GM18508 (cell line): ENCODE data around the gene RABGEF1.
"Not testable (repeated sequence)": the region's sequence is repeated elsewhere in the genome, so short reads cannot be mapped to it uniquely, and the experiment has no call there.

Source experiments
- ATAC-seq: cut with Tn5 transposase; IDR thresholded peaks from one replicate; pipeline ENCODE4 v1.9.1; 2021; ENCODE audit warnings: moderate number of reproducible peaks; ENCODE audit not compliant: insufficient read depth, unreplicated experiment

RABGEF1 gene

GRCh38 chr7:66740302-66740979 is at the start of gene RABGEF1:
Gene RABGEF1 (plus strand): TSS chr7:66740733. CDS start chr7:66771900, 31,167 bp downstream.
- ATAC-seq = peak; percentile 58

DNA sequence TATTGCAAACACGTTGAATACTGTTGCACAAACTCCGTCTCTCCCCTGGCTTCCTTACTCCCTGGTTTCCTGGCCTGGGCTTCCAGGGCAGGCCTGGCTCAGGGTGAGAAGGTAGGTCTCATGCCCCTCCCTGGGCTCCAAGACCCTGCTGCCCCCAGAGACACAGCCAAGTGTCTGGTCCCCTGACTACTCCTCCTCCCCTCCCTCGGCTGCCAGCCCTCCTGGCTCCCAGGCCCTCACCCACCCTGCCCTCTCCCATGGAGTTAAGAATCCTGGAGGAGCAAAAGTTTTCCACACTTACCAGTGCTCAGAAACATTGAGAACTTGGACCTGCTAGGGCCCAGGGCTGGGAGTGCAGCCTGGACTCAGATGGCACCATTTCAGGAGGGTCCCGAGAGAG is 47.2 kb upstream of the RABGEF1 start:
- ATAC-seq = no peak

DNA sequence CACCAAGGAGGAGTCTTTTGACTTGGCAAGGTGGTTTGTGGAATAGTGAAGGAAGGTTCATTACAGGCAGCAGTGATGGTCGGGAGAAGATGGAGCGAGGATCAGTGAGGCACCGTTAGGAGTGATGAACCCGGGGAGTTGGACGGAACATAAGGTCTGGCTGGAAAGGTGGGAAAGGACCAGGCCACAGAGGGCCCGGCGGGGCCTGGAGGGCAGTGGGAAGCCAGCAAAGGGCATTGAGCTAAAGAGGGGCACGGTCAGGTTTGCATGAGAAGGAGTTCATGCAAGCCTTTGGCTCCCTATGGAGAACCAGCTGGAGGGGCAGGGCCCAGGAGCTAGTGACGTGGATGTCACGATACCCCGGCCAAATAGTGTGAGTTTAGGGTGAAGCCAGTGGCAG is 46.2 kb upstream of the RABGEF1 start:
- no peak for ATAC-seq

GRCh38 chr7:66695417-66695816 is 45.1 kb upstream of the RABGEF1 start:
- ATAC-seq = not testable (repeated sequence)

GRCh38 chr7:66696134-66696533 is 44.4 kb upstream of the RABGEF1 start:
- not testable (repeated sequence) for ATAC-seq

DNA sequence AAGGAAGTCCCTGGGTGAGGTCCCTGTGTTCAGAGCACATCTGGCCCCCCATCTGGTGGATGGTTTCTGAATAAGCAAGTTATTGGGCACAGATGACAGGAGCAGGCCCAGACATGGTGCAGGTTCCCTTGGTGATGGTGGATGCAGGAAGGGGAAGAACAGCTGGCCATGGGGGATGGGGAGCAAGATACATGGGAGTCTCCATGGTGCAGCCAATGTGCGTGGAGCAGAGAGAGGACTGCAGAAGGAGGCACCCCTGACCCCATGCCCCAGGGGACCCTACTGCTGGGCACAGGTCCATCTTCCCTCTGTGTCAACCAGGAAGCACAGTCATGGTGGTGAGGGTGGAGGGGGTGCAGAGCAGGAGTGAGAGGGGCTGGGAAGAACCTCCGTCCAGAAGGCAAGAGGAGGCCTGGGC is 43.8 kb upstream of the RABGEF1 start:
- no peak for ATAC-seq

DNA sequence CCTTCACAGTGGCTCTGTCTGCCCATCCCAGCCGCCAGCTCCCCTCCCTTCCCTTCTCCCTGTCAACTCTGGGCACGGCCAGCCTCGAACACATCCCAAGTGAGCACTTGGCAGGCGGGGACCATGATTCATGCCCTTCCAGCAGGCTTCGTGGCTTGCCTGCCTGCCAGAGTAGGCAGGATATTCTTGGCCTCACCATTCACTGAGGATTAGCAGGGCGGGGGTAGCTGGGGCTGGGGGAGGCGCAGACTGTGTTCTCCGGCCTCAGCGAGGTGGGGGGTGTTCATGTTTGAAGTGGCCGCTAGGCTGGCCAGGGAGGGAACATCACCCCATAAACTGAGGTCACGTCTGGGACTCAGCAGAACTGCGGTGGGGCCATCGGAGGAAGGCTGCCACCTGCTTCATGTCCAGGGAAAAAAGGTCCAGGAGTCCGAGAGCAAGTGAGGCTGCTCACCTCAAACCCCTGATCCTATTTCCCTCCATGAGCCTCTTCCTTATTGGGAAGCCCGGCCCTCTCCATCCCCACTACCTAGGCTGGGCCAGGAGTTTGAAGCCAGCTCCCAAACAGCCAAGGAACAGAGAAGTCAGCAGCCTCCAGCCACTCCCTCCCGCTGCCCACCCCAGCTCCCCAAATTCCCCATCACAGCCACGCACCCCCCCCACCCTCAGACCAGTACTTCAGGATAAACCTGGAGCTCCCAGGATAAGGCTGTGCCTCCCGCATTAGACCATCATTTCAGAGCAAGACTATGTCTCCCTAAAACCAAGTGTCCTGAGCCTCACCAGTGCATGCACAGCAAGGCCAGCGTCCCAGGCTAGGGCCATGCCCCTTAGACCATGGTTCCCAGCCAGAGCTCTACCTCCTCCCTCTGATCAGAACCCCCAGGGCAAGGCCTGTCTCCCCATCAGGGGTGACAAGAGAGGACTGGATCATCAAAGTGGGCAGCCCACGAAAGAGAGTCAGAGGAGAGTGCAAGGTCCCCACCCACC is 42.8 kb upstream of the RABGEF1 start:
- no peak for ATAC-seq

- ATAC-seq = no peak
These were observed 41.8 kb upstream of the RABGEF1 start for GRCh38 chr7:66698652-66699205.

DNA sequence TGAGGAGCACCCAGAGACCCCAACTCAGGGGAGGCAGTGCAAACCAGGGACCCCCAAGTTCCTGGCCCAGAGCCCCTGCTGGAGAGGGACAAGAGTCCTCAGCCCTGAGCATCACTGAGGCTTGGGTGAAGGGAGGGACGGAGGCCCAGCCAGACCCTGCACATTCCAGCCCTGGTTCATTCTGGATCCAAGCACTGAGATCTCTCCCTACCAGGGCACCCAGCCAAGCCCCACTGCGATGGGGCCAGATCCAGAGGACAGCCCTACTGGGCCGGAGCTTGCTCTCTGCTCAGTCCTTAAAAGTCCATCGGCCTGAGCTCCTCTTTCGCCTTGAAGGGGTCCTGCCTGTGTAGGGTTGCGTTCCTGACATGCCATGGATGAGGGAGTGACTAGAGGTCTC is 40.5 kb upstream of the RABGEF1 start:
- no peak for ATAC-seq

- no peak for ATAC-seq
These were observed 39.9 kb upstream of the RABGEF1 start for GRCh38 chr7:66700633-66701131.

DNA sequence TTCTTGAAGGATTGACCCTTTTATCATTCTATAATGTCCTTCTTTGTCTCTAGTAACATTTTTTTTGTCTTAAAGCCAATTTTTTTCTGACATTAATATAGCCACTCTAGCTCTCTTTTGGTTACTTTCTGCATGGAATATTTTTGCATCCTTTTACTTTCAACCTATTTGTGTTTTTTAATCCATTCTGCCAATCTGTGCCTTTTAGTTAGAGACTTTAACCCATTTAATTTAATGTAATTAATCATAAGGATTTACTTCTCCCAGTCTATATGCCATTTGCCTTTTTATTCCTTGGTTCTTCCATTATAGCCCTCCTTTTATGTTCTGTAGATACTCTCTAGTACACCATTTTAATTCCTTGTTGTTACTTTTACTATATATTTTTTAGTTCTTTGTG is 32.7 kb upstream of the RABGEF1 start:
- ATAC-seq = no peak

GRCh38 chr7:66710752-66711151 is 29.8 kb upstream of the RABGEF1 start:
- ATAC-seq = not testable (repeated sequence)

GRCh38 chr7:66713687-66714086 is 26.8 kb upstream of the RABGEF1 start:
- ATAC-seq = no peak

DNA sequence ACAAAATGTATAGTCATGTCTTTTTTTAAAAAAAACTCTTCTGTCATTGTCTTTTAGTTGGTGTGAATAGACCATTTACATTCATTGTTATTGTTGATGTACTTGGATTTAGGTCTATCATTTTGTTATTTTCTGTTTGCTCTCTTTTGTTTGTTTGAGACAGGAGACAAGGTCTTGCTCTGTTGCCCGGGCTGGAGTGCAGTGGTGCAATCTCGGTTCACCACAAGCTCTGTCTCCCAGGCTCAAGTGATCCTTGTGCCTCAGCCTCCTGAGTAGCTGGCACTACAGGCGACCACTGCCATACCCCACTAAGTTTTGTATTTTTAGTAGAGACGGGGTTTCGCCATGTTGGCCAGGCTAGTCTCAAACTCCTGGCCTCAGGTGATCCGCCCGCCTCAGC is 23.9 kb upstream of the RABGEF1 start:
- not testable (repeated sequence) for ATAC-seq

DNA sequence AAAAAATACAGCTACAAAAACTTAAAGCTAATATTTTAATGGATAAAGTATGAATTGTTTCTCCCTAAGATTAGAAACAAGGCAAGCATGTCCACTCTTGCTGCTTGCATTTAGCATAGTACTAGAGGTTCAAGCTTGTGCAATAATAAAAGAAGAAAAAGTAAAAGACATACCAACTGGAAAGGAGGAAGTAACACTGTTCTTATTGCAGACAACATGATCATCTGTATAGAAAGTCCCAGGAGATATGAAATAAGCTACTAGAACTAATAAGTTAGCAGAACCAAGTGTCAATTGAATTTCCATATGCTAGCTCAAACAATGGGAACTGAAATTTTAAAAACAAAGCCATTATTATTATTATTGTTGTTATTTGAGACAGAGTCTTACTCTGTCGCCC is 20.0 kb upstream of the RABGEF1 start:
- ATAC-seq = no peak

DNA sequence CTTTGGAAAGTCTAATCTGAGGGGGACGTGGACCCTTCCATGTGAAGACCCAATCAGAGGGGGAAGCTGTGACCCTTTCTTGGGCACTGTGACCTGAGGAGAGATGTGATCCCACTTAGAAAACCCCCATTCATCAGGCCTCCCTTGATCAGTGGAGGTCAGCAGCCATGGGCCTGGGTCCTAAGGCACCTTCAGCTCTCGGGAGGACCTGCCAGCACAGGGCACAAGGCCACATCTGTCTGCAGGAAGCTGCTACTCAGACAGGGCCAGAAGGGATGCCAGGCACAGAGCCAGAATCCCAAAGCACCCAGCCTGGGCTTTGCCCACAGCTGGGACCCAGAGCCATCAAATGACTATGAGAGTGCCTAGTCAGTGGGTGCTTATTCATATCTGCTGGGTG is 14.7 kb upstream of the RABGEF1 start:
- no peak for ATAC-seq

- no peak for ATAC-seq
These were observed 13.5 kb upstream of the RABGEF1 start for GRCh38 chr7:66727058-66727457.

- no peak for ATAC-seq
These were observed 12.0 kb upstream of the RABGEF1 start for GRCh38 chr7:66728571-66728970.

DNA sequence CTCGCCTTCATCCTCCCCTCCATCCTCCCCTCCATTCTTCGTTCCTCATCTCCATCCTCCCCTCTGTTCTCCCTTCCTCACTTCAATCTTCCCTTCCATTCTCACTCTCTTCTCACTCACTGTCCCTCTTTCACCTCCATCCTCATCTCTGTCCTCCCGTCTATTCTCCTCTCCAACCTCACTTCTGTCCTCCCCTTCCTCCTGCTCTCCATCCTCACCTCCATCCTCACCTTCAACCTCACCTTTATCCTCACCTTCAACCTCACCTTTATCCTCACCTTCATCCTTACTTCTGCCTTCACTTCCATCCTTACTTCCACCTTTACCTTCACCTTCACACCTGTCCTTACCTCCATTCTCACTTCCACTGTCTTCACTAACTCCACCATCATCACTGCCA is 11.3 kb upstream of the RABGEF1 start:
- no peak for ATAC-seq

- no peak for ATAC-seq
These were observed 8.5 kb upstream of the RABGEF1 start for GRCh38 chr7:66731986-66732385.

DNA sequence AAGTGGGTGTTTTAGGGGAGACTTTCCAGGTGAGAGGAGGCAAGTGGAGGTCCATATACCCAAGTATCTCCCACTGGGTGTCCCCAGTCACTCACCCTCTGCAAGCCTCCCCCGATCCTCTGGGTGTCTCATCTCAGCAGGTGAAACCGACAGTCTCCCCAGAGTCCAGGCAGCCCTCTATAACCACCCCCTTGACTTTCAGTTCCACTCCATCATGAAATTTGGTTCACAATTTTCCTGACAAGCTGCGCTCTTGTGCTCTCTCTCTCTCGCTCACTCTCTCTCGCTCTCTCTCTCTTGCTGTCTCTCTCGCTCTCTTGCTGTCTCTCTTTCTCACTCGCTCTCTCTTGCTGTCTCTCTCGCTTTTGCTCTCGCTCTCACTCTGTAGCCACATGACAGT is 8.1 kb upstream of the RABGEF1 start:
- no peak for ATAC-seq
